ENCODE measurements around the gene ATXN7L1. TPM values are rescaled to one million over a fixed set of nuclear protein-coding genes. Genes with fewer than 3 reads are reported as not detected.

Gene ATXN7L1
- total and polyA plus RNA-seq, 2 of the 13 experiments (the other 11 are each of a cell fraction or from before 2014, with no cell fraction given), result 4.1 to 7.8 TPM

- no peak for TF ChIP-seq ZBTB25 (CRISPR knock-in tag; IDR thresholded peaks at IDR 0.05)
- no peak for TF ChIP-seq ADNP (CRISPR knock-in tag; IDR thresholded peaks at IDR 0.05)
- TF ChIP-seq HNF4A (CRISPR knock-in tag; IDR thresholded peaks at IDR 0.05), result peak; percentile 86
- no peak for TF ChIP-seq ARNT2 (CRISPR knock-in tag; IDR thresholded peaks at IDR 0.05; ENCODE audit: low read depth)
- TF ChIP-seq ZNF446 (CRISPR knock-in tag; IDR thresholded peaks at IDR 0.05), result no peak
- TF ChIP-seq ZNF235 (CRISPR knock-in tag; IDR thresholded peaks at IDR 0.05; ENCODE audit: borderline replicate concordance), result no peak
- no peak; the same call in none of the 2 replicates for TF ChIP-seq ZNF629 (CRISPR knock-in tag; conservative IDR thresholded peaks at IDR 0.05)
- TF ChIP-seq ZNF83 (CRISPR knock-in tag; IDR thresholded peaks at IDR 0.05; ENCODE audit: borderline replicate concordance), result no peak
- TF ChIP-seq ZSCAN29 (CRISPR knock-in tag; conservative IDR thresholded peaks at IDR 0.05), result peak; percentile 72; the same call in 1 of the 2 replicates
- TF ChIP-seq ZNF160 (CRISPR knock-in tag; IDR thresholded peaks at IDR 0.05), result no peak
- no peak for TF ChIP-seq ATRX (CRISPR knock-in tag; IDR thresholded peaks at IDR 0.05; ENCODE audit: borderline replicate concordance)
- peak; percentile 28; the same call in 1 of the 2 replicates for TF ChIP-seq SOX5 (CRISPR knock-in tag; IDR thresholded peaks at IDR 0.05; ENCODE audit: borderline replicate concordance)
- TF ChIP-seq ZNF460 (CRISPR knock-in tag; IDR thresholded peaks at IDR 0.05; ENCODE audit: borderline replicate concordance), result no peak
- TF ChIP-seq TP53 (CRISPR knock-in tag; conservative IDR thresholded peaks at IDR 0.05), result 0 out of 2 replicates have a peak, but pooled peaks have one; percentile 44
- TF ChIP-seq NFE2L2 (IDR thresholded peaks at IDR 0.05; ENCODE audit: low read length), result no peak
- no peak for TF ChIP-seq AHR (CRISPR knock-in tag; IDR thresholded peaks at IDR 0.05)
- TF ChIP-seq, protein P1, sequence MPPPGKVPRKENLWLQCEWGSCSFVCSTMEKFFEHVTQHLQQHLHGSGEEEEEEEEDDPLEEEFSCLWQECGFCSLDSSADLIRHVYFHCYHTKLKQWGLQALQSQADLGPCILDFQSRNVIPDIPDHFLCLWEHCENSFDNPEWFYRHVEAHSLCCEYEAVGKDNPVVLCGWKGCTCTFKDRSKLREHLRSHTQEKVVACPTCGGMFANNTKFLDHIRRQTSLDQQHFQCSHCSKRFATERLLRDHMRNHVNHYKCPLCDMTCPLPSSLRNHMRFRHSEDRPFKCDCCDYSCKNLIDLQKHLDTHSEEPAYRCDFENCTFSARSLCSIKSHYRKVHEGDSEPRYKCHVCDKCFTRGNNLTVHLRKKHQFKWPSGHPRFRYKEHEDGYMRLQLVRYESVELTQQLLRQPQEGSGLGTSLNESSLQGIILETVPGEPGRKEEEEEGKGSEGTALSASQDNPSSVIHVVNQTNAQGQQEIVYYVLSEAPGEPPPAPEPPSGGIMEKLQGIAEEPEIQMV (CRISPR knock-in tag; IDR thresholded peaks at IDR 0.05; ENCODE audit: low read depth), result no peak
- no peak for TF ChIP-seq ZNF678 (CRISPR knock-in tag; IDR thresholded peaks at IDR 0.05)
- TF ChIP-seq RBM22 (optimal IDR thresholded peaks at IDR 0.05; ENCODE audit: low read length), result no peak
- 0 out of 2 replicates have a peak, but pooled peaks have one; percentile 69 for TF ChIP-seq KLF6 (CRISPR knock-in tag; IDR thresholded peaks at IDR 0.05)
- 0 out of 2 replicates have a peak, but pooled peaks have one; percentile 31 for TF ChIP-seq ZZZ3 (CRISPR knock-in tag; IDR thresholded peaks at IDR 0.05; ENCODE audit: borderline replicate concordance)
- TF ChIP-seq FUBP1 (CRISPR knock-in tag; IDR thresholded peaks at IDR 0.05; ENCODE audit: borderline replicate concordance), result no peak
- TF ChIP-seq SETDB1 (CRISPR knock-in tag; IDR thresholded peaks at IDR 0.05; ENCODE audit: borderline replicate concordance), result no peak
- TF ChIP-seq HOXA9 (CRISPR knock-in tag; IDR thresholded peaks at IDR 0.05; ENCODE audit: borderline replicate concordance), result no peak
- no peak for TF ChIP-seq ZNF549 (CRISPR knock-in tag; IDR thresholded peaks at IDR 0.05)
- TF ChIP-seq ZSCAN21 (CRISPR knock-in tag; IDR thresholded peaks at IDR 0.05; ENCODE audit: borderline replicate concordance), result no peak; the same call in 1 of the 2 replicates
- no peak; the same call in 1 of the 2 replicates for TF ChIP-seq ZNF589 (CRISPR knock-in tag; conservative IDR thresholded peaks at IDR 0.05)
Measured at GRCh38 chr7:105876964-105877601, 684 bp upstream of the ATXN7L1 start (continued).
